Peyer's patch (tissue), 4 donors: ENCODE data around the gene PTBP1.

Experiments used
- CTCF ChIP-seq, 6 experiments: fragments of 450-650 bp in 4 of 6; fragments of 200-600 bp in 2 of 6; sonication (generic) in 1 of 6; IDR thresholded peaks; one replicate each; pipeline ENCODE4 v1.5.1; 2017 to 2019; ENCODE audit warnings: antibody characterized with exemption in 6 of 6, mild to moderate bottlenecking in 3 of 6, moderate library complexity in 1 of 6
- POLR2A ChIP-seq, 2 donors: fragments of 450-650 bp; IDR thresholded peaks; one replicate each; pipeline ENCODE4 v1.5.1; 2017; ENCODE audit warnings: antibody characterized with exemption in 2 of 2, mild to moderate bottlenecking in 2 of 2, moderate library complexity in 2 of 2

- TF ChIP-seq CTCF (IDR thresholded peaks at IDR 0.05) (no peak), POLR2A (IDR thresholded peaks at IDR 0.05) (no peak)
Measured at GRCh38 chr19:792306-792885, 4.9 kb upstream of the PTBP1 start.
